ENCODE measurements around the gene HOXA4. TPM values are rescaled to one million over a fixed set of nuclear protein-coding genes. Genes with fewer than 3 reads are reported as not detected.
A peak's percentile ranks its signal among the peaks of the same experiment; 100 is the strongest.

Gene HOXA4
- total RNA-seq, 4 donors from 2014 or later = 0.14 to 7.7 (median 0.26) TPM; not detected in 1

DNA sequence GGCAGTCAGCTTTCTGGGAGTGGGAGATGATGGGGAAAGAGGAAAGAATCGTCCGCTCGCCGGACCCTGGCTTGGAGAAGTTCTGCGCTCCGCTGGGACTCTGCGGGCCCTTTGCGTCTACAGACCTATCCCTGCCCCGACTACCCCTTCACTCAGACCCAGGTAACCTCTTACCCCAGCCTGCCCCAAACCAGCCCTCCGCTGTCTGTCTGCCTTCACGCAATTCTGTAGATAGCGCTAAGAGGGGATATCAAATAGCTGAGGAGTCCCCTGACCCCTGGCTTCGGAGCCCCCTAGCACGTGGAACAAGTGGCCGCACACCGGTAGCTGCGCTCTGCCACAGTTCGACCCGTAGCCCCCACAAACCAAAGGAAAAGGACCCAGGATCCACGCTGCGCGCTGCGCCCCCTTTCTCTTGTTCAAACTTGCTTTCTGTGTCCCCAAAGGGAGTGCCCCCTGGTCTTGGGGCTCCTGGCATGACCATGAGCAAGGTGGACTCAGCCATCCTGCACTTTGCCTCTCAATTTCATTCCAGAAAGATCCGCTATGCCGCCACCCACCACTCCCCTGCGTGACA lies 7.0 kb downstream of the HOXA4 start:
- intact Hi-C loops (cut with DNase I; ENCODE audit: low total_unique reads) = no loop called here
- H3K36me3 ChIP-seq = no peaks in the 10 kb centered on the region
- no peaks in the 10 kb centered on the region for H3K4me1 ChIP-seq
- no peak overlapping the region for H3K4me3 ChIP-seq
- H3K9me3 ChIP-seq = no peaks in the 10 kb centered on the region
- no peak for DNase-seq
- peak overlapping the region in 1 of 2 donors; percentile 39 for H3K27ac ChIP-seq
- no peak for TF ChIP-seq POLR2A (IDR thresholded peaks at IDR 0.05)
- TF ChIP-seq, protein P1, sequence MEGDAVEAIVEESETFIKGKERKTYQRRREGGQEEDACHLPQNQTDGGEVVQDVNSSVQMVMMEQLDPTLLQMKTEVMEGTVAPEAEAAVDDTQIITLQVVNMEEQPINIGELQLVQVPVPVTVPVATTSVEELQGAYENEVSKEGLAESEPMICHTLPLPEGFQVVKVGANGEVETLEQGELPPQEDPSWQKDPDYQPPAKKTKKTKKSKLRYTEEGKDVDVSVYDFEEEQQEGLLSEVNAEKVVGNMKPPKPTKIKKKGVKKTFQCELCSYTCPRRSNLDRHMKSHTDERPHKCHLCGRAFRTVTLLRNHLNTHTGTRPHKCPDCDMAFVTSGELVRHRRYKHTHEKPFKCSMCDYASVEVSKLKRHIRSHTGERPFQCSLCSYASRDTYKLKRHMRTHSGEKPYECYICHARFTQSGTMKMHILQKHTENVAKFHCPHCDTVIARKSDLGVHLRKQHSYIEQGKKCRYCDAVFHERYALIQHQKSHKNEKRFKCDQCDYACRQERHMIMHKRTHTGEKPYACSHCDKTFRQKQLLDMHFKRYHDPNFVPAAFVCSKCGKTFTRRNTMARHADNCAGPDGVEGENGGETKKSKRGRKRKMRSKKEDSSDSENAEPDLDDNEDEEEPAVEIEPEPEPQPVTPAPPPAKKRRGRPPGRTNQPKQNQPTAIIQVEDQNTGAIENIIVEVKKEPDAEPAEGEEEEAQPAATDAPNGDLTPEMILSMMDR (IDR thresholded peaks at IDR 0.05) = no peak
- H3K27me3 ChIP-seq = no peaks in the 10 kb centered on the region

DNA sequence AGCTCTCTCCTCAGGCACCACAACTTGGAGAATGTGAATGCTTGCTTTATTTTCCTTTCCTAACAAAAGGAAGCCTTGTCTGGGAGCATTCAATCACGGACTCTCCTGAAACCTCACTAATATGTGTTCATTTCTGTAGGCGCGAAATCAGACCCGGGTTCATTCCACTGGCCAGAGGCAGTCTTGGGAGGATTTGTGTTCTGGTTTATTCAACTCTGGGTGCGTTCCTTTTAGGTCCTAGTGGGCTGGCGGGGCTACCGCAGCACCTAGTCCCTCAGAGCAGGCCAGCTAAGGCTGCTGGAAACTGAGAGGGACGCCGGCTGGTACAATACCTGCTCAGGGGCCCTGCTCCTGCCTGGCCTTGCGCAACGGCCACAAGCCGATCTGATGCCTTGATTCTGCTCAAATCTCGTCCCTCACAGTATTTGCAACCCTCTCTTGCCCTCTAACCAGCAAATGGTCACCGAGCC lies 7.5 kb downstream of the HOXA4 start:
- H3K27ac ChIP-seq = peak overlapping the region in 1 of 2 donors; percentile 39
- no peaks in the 10 kb centered on the region for H3K36me3 ChIP-seq
- TF ChIP-seq POLR2A (IDR thresholded peaks at IDR 0.05) = no peak
- TF ChIP-seq, protein P1 (IDR thresholded peaks at IDR 0.05) = no peak
- H3K4me3 ChIP-seq = no peak overlapping the region
- no peaks in the 10 kb centered on the region for H3K9me3 ChIP-seq
- H3K27me3 ChIP-seq = no peaks in the 10 kb centered on the region
- intact Hi-C loops (cut with DNase I; ENCODE audit: low total_unique reads) = no loop called here
- no peaks in the 10 kb centered on the region for H3K4me1 ChIP-seq
- DNase-seq = no peak

DNA sequence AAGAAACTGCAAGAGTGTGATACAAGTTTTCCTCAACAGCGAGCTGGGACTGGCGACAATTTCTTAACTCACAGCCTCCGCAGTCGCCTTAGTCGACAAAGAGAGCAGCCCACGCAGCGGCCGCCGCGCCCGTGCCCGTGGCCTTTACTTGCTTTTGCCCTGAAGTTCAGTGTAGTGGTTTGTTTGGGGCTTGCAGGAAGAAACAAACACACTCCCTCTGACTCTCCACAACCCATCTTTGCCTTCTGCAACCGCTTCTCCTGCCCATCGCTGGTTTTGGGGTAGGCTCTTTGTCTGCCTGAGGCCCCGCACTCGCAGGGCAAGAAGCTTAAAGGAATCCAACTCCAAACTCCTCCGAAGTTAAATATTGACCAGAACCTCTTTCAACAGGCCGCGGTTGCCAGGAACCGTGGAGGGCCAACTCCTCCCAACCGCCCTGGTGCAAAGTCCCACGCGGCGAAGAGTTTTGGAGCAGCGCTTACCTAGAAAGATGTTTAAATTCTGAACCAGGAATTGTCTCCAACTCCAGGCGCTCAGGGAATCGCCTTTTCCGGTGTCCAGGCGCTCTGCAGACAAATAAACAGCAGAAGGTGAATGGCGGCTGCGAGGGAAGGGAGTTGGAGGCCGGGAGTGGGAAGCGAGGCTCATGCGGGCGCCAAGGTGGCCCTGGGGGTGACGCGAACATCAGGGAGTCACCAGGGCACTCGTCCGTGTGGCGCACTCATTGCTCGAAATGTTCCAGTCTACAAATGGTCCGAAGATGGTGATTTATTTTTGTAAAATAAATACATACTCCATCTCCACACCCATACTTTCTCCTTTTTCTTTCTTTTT lies 8.3 kb downstream of the HOXA4 start:
- intact Hi-C loops (cut with DNase I; ENCODE audit: low total_unique reads) = no loop called here
- Histone ChIP-seq H3K36me3 (no peaks in the 10 kb centered on the region), H3K27me3 (no peaks in the 10 kb centered on the region), H3K9me3 (no peaks in the 10 kb centered on the region), H3K4me1 (no peaks in the 10 kb centered on the region), H3K4me3 (no peak overlapping the region), H3K27ac (peak overlapping the region in 1 of 2 donors; percentile 14)
- TF ChIP-seq POLR2A (IDR thresholded peaks at IDR 0.05) = no peak
- TF ChIP-seq, protein P1 (IDR thresholded peaks at IDR 0.05) = no peak
- DNase-seq = no peak

DNA sequence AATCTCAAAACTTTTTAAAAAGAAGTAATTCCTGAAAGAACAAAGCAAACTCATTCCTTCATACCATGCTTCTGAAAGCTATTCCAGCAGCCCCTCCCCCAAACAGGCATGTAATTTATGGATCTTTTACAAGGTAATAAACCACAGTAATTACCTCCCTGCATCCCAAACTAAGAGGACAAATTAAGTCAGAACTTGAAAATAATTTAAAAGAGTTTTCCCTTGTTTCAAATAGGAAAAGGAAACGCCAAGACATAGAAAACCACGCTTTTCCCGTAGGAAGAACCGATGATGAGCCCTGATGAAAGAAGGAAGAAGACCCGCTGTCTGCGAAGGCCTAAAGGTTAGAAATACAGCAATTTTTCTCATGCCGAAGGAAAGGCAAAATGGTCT lies 8.9 kb downstream of the HOXA4 start:
- H3K27me3 ChIP-seq = no peaks in the 10 kb centered on the region
- peak overlapping the region in 1 of 2 donors; percentile 14 for H3K27ac ChIP-seq
- DNase-seq = no peak
- intact Hi-C loops (cut with DNase I; ENCODE audit: low total_unique reads) = no loop called here
- no peaks in the 10 kb centered on the region for H3K9me3 ChIP-seq
- TF ChIP-seq, protein P1 (IDR thresholded peaks at IDR 0.05) = no peak
- no peaks in the 10 kb centered on the region for H3K36me3 ChIP-seq
- H3K4me1 ChIP-seq = no peaks in the 10 kb centered on the region
- no peak overlapping the region for H3K4me3 ChIP-seq

DNA sequence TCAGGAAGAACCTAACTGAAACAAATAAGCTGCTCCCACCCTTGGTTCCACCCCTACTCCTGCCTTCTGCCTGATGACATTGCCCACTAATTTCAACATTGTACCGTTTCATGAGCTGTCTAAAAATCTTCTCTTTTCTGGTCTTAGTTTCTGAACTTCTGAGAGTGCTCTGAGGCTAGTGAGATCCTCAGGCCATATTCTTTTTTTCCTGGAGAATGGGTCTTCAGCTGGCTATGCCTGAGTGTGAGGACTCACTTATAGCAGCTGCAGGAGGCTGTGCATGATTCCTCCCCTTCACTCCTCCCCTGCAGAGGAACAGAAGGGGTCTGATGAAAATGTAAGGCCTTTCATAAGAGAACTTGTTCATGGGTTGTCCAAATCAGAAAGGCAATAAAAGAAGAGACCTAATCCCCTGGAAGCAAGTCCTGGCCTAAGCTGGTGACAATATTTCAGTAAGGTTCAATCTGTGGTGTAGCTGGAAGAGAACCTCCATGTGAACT lies 11.1 kb downstream of the HOXA4 start:
- intact Hi-C loops (cut with DNase I; ENCODE audit: low total_unique reads) = no loop called here
- Histone ChIP-seq H3K36me3 (no peaks in the 10 kb centered on the region), H3K4me3 (no peak overlapping the region), H3K27ac (peak overlapping the region in 1 of 2 donors; percentile 7), H3K27me3 (no peaks in the 10 kb centered on the region), H3K9me3 (no peaks in the 10 kb centered on the region), H3K4me1 (no peaks in the 10 kb centered on the region)
- no peak for DNase-seq
- no peak for TF ChIP-seq POLR2A (IDR thresholded peaks at IDR 0.05)
- TF ChIP-seq, protein P1 (IDR thresholded peaks at IDR 0.05) = no peak
